Smooth muscle cell (in vitro differentiated cells): ENCODE measurements around the gene UTP18. TPM values are rescaled to one million over a fixed set of nuclear protein-coding genes. Genes with fewer than 3 reads are reported as not detected.

Source experiments
- DNase-seq: peaks from one replicate; lab custom pipeline; 2025; ENCODE audit not compliant: unreplicated experiment; lab: John Stamatoyannopoulos, UW
- H2AFZ ChIP-seq: fragments of 200-600 bp; sonication (generic); 2 replicates; pipeline ENCODE4 v1.6.0; 2016; ENCODE audit warnings: antibody characterized with exemption, low read depth, mild to moderate bottlenecking
- H3F3A ChIP-seq: fragments of 200-600 bp; sonication (generic); 2 replicates; pipeline ENCODE4 v1.6.0; 2017; ENCODE audit warnings: antibody characterized with exemption, low read depth
- H3K27ac ChIP-seq: fragments of 200-600 bp; sonication (generic); 2 replicates; pipeline ENCODE4 v1.5.1; 2016; ENCODE audit warnings: low read depth, mild to moderate bottlenecking
- H3K27me3 ChIP-seq: fragments of 200-600 bp; sonication (generic); 2 replicates; pipeline ENCODE4 v1.6.1; 2016; ENCODE audit warnings: low read depth, mild to moderate bottlenecking
- H3K36me3 ChIP-seq: fragments of 200-600 bp; sonication (generic); 2 replicates; pipeline ENCODE4 v1.5.1; 2016; ENCODE audit warnings: low read depth
- H3K4me1 ChIP-seq: fragments of 200-600 bp; sonication (generic); 2 replicates; pipeline ENCODE4 v1.5.1; 2016; ENCODE audit warnings: low read depth
- H3K4me2 ChIP-seq: fragments of 200-600 bp; sonication (generic); 2 replicates; pipeline ENCODE4 v1.6.0; 2016; ENCODE audit warnings: mild to moderate bottlenecking
- H3K4me3 ChIP-seq: fragments of 200-600 bp; sonication (generic); 2 replicates; pipeline ENCODE4 v1.5.1; 2016; ENCODE audit warnings: mild to moderate bottlenecking
- H3K79me2 ChIP-seq: fragments of 200-600 bp; sonication (generic); 2 replicates; pipeline ENCODE4 v1.6.0; 2016; ENCODE audit warnings: low read depth, mild to moderate bottlenecking
- H3K9ac ChIP-seq: fragments of 200-600 bp; sonication (generic); 2 replicates; pipeline ENCODE4 v1.6.0; 2016; ENCODE audit warnings: low read depth
- H3K9me3 ChIP-seq: fragments of 200-600 bp; sonication (generic); replicated peaks from 2 replicates; pipeline ENCODE4 v1.5.1; 2016; ENCODE audit warnings: low read depth
- H4K20me1 ChIP-seq: fragments of 200-600 bp; sonication (generic); 2 replicates; pipeline ENCODE4 v1.6.0; 2016; ENCODE audit warnings: low read depth
- WGBS: methylation state at CpG from one replicate; pipeline ENCODE4 v1.1.7; 2016; ENCODE audit warnings: low lambda C conversion rate; 5-methylcytosine and 5-hydroxymethylcytosine counted together
- polyA plus RNA-seq: library from polyadenylated mRNA; unstranded; fragments of >200 nt; fragmentation: Nextera tagmentation; extraction: Ambion mirVana; gene quantifications from 2 replicates; pipeline ENCODE4 v1.2.1, GENCODE V29; 2016
- total RNA-seq: library from RNA; depleted of rRNA; stranded (reverse); fragments of >200 nt; gene quantifications from 2 replicates; pipeline ENCODE4 v1.2.3, GENCODE V29; 2014
- TF ChIP-seq, protein P1 (sequence below): fragments of 200-600 bp; sonication (generic); IDR thresholded peaks from 2 replicates; pipeline ENCODE4 v1.5.1; 2017; ENCODE audit warnings: borderline replicate concordance, mild to moderate bottlenecking, antibody characterized with exemption; ENCODE audit not compliant: insufficient read depth, poor library complexity, severe bottlenecking

Gene UTP18
- total and polyA plus RNA-seq, 2 experiments from 2014 or later = 31.7 to 42.1 TPM

GRCh38 chr17:51272812-51273211 is 12.5 kb downstream of the UTP18 start:
- Histone ChIP-seq H3K27ac (no peak overlapping the region), H3K79me2 (peaks cover 22% of the 10 kb centered on the region), H3K9ac (no peak overlapping the region), H4K20me1 (peaks cover 87% of the 10 kb centered on the region), H3K4me3 (no peak overlapping the region), H3K27me3 (no peaks in the 10 kb centered on the region), H2AFZ (no peak overlapping the region), H3K36me3 (peaks cover 20% of the 10 kb centered on the region), H3K4me2 (no peak overlapping the region), H3K9me3 (no peaks in the 10 kb centered on the region), H3F3A (no peaks in the 10 kb centered on the region), H3K4me1 (no peaks in the 10 kb centered on the region)
- DNase-seq = no peak
- TF ChIP-seq, protein P1, sequence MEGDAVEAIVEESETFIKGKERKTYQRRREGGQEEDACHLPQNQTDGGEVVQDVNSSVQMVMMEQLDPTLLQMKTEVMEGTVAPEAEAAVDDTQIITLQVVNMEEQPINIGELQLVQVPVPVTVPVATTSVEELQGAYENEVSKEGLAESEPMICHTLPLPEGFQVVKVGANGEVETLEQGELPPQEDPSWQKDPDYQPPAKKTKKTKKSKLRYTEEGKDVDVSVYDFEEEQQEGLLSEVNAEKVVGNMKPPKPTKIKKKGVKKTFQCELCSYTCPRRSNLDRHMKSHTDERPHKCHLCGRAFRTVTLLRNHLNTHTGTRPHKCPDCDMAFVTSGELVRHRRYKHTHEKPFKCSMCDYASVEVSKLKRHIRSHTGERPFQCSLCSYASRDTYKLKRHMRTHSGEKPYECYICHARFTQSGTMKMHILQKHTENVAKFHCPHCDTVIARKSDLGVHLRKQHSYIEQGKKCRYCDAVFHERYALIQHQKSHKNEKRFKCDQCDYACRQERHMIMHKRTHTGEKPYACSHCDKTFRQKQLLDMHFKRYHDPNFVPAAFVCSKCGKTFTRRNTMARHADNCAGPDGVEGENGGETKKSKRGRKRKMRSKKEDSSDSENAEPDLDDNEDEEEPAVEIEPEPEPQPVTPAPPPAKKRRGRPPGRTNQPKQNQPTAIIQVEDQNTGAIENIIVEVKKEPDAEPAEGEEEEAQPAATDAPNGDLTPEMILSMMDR = no peak
- 89% methylated on average over 1 of the region's 1 CpG for WGBS

- H3K4me3 ChIP-seq = no peak overlapping the region
- H3K4me2 ChIP-seq = peak overlapping the region; percentile 61
- peaks cover 65% of the 10 kb centered on the region for H4K20me1 ChIP-seq
- H3K4me1 ChIP-seq = no peaks in the 10 kb centered on the region
- H3K79me2 ChIP-seq = peaks cover 16% of the 10 kb centered on the region
- H3F3A ChIP-seq = no peaks in the 10 kb centered on the region
- H3K9me3 ChIP-seq = no peaks in the 10 kb centered on the region
- no peak for DNase-seq
- no peak overlapping the region for H2AFZ ChIP-seq
- H3K9ac ChIP-seq = no peak overlapping the region
- 40% methylated on average over 1 of the region's 1 CpG for WGBS
- H3K27ac ChIP-seq = peak overlapping the region; percentile 35
- TF ChIP-seq, protein P1 = no peak
- peaks cover 17% of the 10 kb centered on the region for H3K36me3 ChIP-seq
- no peaks in the 10 kb centered on the region for H3K27me3 ChIP-seq
Observed at GRCh38 chr17:51275381-51275780, 15.0 kb downstream of the UTP18 start.

- Histone ChIP-seq H3K27ac (no peak overlapping the region), H3K9ac (no peak overlapping the region), H3K36me3 (peaks cover 21% of the 10 kb centered on the region), H3K4me1 (no peaks in the 10 kb centered on the region), H3K9me3 (no peaks in the 10 kb centered on the region), H3K27me3 (no peaks in the 10 kb centered on the region), H3K4me2 (no peak overlapping the region), H4K20me1 (peaks cover 35% of the 10 kb centered on the region), H2AFZ (no peak overlapping the region), H3K79me2 (no peaks in the 10 kb centered on the region), H3F3A (no peaks in the 10 kb centered on the region), H3K4me3 (no peak overlapping the region)
- DNase-seq = no peak
- TF ChIP-seq, protein P1 = no peak
Observed at GRCh38 chr17:51279183-51279582, 18.8 kb downstream of the UTP18 start.

- TF ChIP-seq, protein P1 = no peak
- Histone ChIP-seq H3K4me1 (no peaks in the 10 kb centered on the region), H2AFZ (no peak overlapping the region), H3K27ac (no peak overlapping the region), H3K9me3 (no peaks in the 10 kb centered on the region), H3F3A (no peaks in the 10 kb centered on the region), H3K36me3 (peaks cover 17% of the 10 kb centered on the region), H3K4me3 (no peak overlapping the region), H3K9ac (no peak overlapping the region), H3K4me2 (no peak overlapping the region), H4K20me1 (peaks cover 8% of the 10 kb centered on the region), H3K79me2 (no peaks in the 10 kb centered on the region), H3K27me3 (no peaks in the 10 kb centered on the region)
- 95% methylated on average over 1 of the region's 1 CpG for WGBS
- no peak for DNase-seq
Observed at GRCh38 chr17:51287412-51287811, 27.1 kb downstream of the UTP18 start.
